ENCODE measurements around the gene DICER1. TPM values are rescaled to one million over a fixed set of nuclear protein-coding genes. Genes with fewer than 3 reads are reported as not detected.
"Not testable (repeated sequence)": the region's sequence is repeated elsewhere in the genome, so short reads cannot be mapped to it uniquely, and the experiment has no call there.

Gene DICER1
- total RNA-seq, 2 donors from 2014 or later: 52.4 to 52.5 TPM

- DNase-seq (ENCODE audit: low spot score): no peak
- intact Hi-C loops (cut with DNase I): no loop called here
Measured at GRCh38 chr14:95185767-95186392, 28.6 kb upstream of the DICER1 start.

- no peak for DNase-seq (ENCODE audit: low spot score)
Measured at GRCh38 chr14:95185033-95185766, 27.9 kb upstream of the DICER1 start.

GRCh38 chr14:95184413-95184790 is 27.1 kb upstream of the DICER1 start:
- DNase-seq (ENCODE audit: low spot score): no peak
- intact Hi-C loops (cut with DNase I): no loop called here

More at GRCh38 chr14:95185033-95185766, 27.9 kb upstream of the DICER1 start:
- intact Hi-C loops (cut with DNase I): no loop called here

- DNase-seq (ENCODE audit: low spot score): no peak
- intact Hi-C loops (cut with DNase I): no loop called here
Measured at GRCh38 chr14:95183532-95184412, 26.4 kb upstream of the DICER1 start.

- intact Hi-C loops (cut with DNase I): no loop called here
- no peak for DNase-seq (ENCODE audit: low spot score)
Measured at GRCh38 chr14:95183082-95183481, 25.8 kb upstream of the DICER1 start.

GRCh38 chr14:95182379-95182778 is 25.1 kb upstream of the DICER1 start:
- no peak for DNase-seq (ENCODE audit: low spot score)
- intact Hi-C loops (cut with DNase I): no loop called here

GRCh38 chr14:95180966-95181741 is 23.8 kb upstream of the DICER1 start:
- DNase-seq (ENCODE audit: low spot score): no peak
- intact Hi-C loops (cut with DNase I): no loop called here

- not testable (repeated sequence) for DNase-seq (ENCODE audit: low spot score)
- intact Hi-C loops (cut with DNase I): loop anchor here in 1 of 2 donors (10.0 kb wide), 1 partner anchor 1731 kb away; no protein-coding TSS in a partner anchor
Measured at GRCh38 chr14:95175670-95176069, 18.3 kb upstream of the DICER1 start.

- no peak for DNase-seq (ENCODE audit: low spot score)
- intact Hi-C loops (cut with DNase I): loop anchor here in 1 of 2 donors (10.0 kb wide), 1 partner anchor 1729 kb away; no protein-coding TSS in a partner anchor
Measured at GRCh38 chr14:95174184-95174792, 17.0 kb upstream of the DICER1 start.

- DNase-seq (ENCODE audit: low spot score): no peak
- intact Hi-C loops (cut with DNase I): loop anchor here in 1 of 2 donors (10.0 kb wide), 1 partner anchor 1729 kb away; no protein-coding TSS in a partner anchor
Measured at GRCh38 chr14:95173518-95173917, 16.2 kb upstream of the DICER1 start.

GRCh38 chr14:95167177-95167576 is 9.8 kb upstream of the DICER1 start:
- intact Hi-C loops (cut with DNase I): no loop called here
- DNase-seq (ENCODE audit: low spot score): no peak

- intact Hi-C loops (cut with DNase I): no loop called here
- DNase-seq (ENCODE audit: low spot score): no peak
Measured at GRCh38 chr14:95165517-95165916, 8.2 kb upstream of the DICER1 start.

GRCh38 chr14:95164506-95164905 is 7.2 kb upstream of the DICER1 start:
- intact Hi-C loops (cut with DNase I): no loop called here
- DNase-seq (ENCODE audit: low spot score): no peak

- no peak for DNase-seq (ENCODE audit: low spot score)
- intact Hi-C loops (cut with DNase I): no loop called here
Measured at GRCh38 chr14:95163666-95164065, 6.3 kb upstream of the DICER1 start.

- DNase-seq (ENCODE audit: low spot score): no peak
- intact Hi-C loops (cut with DNase I): no loop called here
Measured at GRCh38 chr14:95163132-95163531, 5.8 kb upstream of the DICER1 start.

GRCh38 chr14:95162641-95163040 is 5.3 kb upstream of the DICER1 start:
- intact Hi-C loops (cut with DNase I): no loop called here
- DNase-seq (ENCODE audit: low spot score): no peak

GRCh38 chr14:95157048-95157326 is 342 bp downstream of the DICER1 start:
- no peak for DNase-seq (ENCODE audit: low spot score)
- intact Hi-C loops (cut with DNase I): loop anchor here in 1 of 2 donors (5.0 to 10.0 kb wide), 2 partner anchors 458 to 985 kb away; partner anchors contain the start of gene PPP4R4

GRCh38 chr14:95156161-95157047 is 925 bp downstream of the DICER1 start:
- intact Hi-C loops (cut with DNase I): loop anchor here in 1 of 2 donors (5.0 to 10.0 kb wide), 2 partner anchors 458 to 984 kb away; partner anchors contain the start of gene PPP4R4
- DNase-seq (ENCODE audit: low spot score): peak; percentile 86
